Measurements from ENCODE around the gene PLAAT2.

Gene PLAAT2

GRCh38 chr11:63564784-63565350, 1.7 kb upstream of the PLAAT2 start:
- TF ChIP-seq, protein P1, sequence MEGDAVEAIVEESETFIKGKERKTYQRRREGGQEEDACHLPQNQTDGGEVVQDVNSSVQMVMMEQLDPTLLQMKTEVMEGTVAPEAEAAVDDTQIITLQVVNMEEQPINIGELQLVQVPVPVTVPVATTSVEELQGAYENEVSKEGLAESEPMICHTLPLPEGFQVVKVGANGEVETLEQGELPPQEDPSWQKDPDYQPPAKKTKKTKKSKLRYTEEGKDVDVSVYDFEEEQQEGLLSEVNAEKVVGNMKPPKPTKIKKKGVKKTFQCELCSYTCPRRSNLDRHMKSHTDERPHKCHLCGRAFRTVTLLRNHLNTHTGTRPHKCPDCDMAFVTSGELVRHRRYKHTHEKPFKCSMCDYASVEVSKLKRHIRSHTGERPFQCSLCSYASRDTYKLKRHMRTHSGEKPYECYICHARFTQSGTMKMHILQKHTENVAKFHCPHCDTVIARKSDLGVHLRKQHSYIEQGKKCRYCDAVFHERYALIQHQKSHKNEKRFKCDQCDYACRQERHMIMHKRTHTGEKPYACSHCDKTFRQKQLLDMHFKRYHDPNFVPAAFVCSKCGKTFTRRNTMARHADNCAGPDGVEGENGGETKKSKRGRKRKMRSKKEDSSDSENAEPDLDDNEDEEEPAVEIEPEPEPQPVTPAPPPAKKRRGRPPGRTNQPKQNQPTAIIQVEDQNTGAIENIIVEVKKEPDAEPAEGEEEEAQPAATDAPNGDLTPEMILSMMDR (conservative IDR thresholded peaks at IDR 0.05; ENCODE audit: control insufficient read depth, insufficient read depth, low read depth, low read length) = no peak
- no peak for DNase-seq (ENCODE audit: low read depth)
- no peak overlapping the region for H3K4me3 ChIP-seq (ENCODE audit: control insufficient read depth, low read depth, low read length)

GRCh38 chr11:63564056-63564774, 1.0 kb upstream of the PLAAT2 start:
- TF ChIP-seq, protein P1 (conservative IDR thresholded peaks at IDR 0.05; ENCODE audit: control insufficient read depth, insufficient read depth, low read depth, low read length) = no peak
- no peak for DNase-seq (ENCODE audit: low read depth)
- no peak overlapping the region for H3K4me3 ChIP-seq (ENCODE audit: control insufficient read depth, low read depth, low read length)

DNA sequence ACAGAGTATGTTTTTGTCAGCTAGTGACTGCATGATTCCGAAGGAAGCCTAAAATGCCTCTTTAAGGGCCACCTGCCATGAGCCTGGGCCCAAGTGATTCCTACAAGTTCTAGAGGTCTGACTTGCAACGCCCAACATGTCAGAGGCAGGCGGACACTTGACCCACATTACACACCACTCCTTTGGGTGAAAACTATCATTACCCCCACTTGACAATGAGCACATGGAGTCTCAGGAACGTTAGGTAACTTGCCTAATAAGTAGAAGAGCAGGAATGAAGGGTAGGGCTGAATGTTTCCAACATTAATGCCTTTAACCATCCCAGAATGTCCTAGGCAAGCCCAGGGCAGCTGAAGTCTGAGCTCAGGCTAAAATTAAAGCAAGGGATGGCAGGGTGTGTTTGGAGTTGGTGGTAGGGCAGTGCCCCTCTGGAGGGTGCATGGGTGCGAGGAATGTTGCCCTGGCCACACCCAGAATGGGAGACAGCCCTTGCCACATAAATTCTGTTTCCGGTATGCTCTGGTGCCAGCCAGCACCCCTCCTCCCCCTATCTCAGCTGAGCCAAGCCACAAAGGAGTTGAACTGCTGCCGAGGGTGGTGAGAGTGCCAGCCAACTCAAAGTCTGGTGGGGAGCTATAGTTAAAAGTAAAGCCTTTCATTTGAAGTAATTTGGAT, 2.5 kb downstream of the PLAAT2 start:
- DNase-seq (ENCODE audit: low read depth) = no peak
- no peak overlapping the region for H3K4me3 ChIP-seq (ENCODE audit: control insufficient read depth, low read depth, low read length)
- TF ChIP-seq, protein P1 (conservative IDR thresholded peaks at IDR 0.05; ENCODE audit: control insufficient read depth, insufficient read depth, low read depth, low read length) = no peak

GRCh38 chr11:63558459-63559157, 4.6 kb downstream of the PLAAT2 start:
- no peak for DNase-seq (ENCODE audit: low read depth)
- TF ChIP-seq, protein P1 (conservative IDR thresholded peaks at IDR 0.05; ENCODE audit: control insufficient read depth, insufficient read depth, low read depth, low read length) = no peak
- no peak overlapping the region for H3K4me3 ChIP-seq (ENCODE audit: control insufficient read depth, low read depth, low read length)

DNA sequence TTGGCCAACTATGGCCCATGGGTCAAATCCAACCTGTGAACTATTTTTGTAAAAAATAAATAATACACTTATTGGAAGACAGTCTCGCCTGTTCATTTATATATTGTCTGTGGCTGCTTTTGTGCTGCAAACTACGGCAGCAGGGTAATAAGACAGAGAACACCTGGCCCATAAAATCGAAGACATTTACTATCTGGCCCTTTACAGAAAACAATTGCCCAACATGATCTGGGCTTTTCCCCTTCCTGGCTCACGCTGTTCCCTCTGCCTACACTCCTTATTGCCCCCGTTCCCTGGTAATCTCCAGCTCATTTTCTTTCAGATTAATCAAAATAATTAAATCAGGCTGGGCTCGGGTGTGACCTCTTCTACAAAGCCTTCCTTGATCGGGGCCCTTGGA, 5.6 kb downstream of the PLAAT2 start:
- no peak overlapping the region for H3K4me3 ChIP-seq (ENCODE audit: control insufficient read depth, low read depth, low read length)
- no peak for DNase-seq (ENCODE audit: low read depth)
- TF ChIP-seq, protein P1 (conservative IDR thresholded peaks at IDR 0.05; ENCODE audit: control insufficient read depth, insufficient read depth, low read depth, low read length) = no peak

DNA sequence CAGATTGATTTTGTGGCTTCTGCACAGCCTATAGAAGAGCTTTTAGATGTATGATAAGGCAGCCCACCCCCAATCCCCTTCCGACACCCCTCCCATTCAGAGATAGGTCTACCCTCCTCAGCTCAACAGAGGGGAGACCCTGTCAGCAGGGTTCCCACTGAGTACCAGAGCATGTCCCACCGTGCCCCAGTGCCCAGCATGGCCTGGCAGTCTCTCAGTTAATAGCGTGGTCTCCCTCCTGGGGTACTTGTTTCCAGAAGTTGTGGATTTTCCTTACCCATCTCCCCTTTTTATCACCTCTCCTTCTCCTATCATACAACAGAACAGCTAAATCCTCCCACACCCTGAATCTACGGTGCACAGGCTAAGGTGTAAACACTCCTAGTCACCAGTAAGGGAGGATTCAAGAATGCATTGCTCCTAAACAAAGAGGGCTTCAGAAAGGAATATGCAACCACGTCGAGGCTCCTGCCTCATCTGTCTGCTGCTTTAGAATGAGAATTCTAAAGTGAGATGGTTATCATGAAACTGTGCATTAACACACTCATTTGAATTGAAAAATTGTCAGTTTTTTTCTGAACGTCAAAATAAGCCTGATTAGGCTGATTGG, 6.7 kb downstream of the PLAAT2 start:
- H3K4me3 ChIP-seq (ENCODE audit: control insufficient read depth, low read depth, low read length) = no peak overlapping the region
- TF ChIP-seq, protein P1 (conservative IDR thresholded peaks at IDR 0.05; ENCODE audit: control insufficient read depth, insufficient read depth, low read depth, low read length) = no peak
- DNase-seq (ENCODE audit: low read depth) = no peak
